Activated CD8-positive, alpha-beta memory T cell treated with anti-CD3 and anti-CD28 coated beads, Interleukin-2, amount 50 U/mL, for 48 hours (primary cell): ENCODE measurements around the gene CLMP.

Source experiments
- DNase-seq: peaks from one replicate; pipeline ENCODE4 v3.0.0-alpha.2; 2020

The CLMP gene

GRCh38 chr11:123052901-123053721, 141.9 kb downstream of the CLMP start:
- peak; percentile 69 for DNase-seq

DNA sequence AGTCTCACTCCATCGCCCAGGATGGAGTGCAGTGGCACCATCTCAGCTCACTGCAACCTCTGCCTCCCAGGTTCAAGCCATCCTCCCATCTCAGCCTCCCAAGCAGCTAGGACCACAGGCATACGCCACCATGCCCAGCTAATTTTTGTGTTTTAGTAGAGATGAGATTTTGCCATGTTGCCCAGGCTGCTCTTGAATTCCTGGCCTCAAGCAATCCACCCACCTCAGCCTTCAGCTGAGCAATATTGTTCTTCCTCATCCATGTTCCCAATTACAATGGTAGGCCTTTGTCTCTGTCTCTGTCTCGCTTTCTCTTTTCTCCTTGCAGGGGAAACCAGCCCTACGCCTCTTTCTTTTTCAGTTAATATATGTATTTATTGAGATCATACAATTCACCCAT, 143.4 kb downstream of the CLMP start:
- no peak for DNase-seq

GRCh38 chr11:123051146-123051545, 143.9 kb downstream of the CLMP start:
- DNase-seq: no peak

DNA sequence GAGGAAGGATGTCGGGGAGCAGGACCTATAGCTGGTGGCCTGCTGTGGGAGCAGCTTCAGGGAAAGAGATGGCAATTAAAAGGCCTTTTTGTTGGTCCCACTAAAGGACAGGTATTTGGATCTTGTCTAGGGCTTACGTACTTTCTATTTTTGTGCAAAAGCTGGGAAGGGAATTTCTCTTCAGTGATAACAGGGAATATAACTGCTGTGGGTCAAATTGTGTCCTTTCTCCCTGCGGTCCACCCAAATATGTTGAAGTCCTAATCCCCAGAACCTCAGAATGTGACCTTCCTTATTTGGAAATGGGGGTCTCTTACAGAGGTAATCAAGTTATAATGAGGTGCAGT, 147.1 kb downstream of the CLMP start:
- no peak for DNase-seq

DNA sequence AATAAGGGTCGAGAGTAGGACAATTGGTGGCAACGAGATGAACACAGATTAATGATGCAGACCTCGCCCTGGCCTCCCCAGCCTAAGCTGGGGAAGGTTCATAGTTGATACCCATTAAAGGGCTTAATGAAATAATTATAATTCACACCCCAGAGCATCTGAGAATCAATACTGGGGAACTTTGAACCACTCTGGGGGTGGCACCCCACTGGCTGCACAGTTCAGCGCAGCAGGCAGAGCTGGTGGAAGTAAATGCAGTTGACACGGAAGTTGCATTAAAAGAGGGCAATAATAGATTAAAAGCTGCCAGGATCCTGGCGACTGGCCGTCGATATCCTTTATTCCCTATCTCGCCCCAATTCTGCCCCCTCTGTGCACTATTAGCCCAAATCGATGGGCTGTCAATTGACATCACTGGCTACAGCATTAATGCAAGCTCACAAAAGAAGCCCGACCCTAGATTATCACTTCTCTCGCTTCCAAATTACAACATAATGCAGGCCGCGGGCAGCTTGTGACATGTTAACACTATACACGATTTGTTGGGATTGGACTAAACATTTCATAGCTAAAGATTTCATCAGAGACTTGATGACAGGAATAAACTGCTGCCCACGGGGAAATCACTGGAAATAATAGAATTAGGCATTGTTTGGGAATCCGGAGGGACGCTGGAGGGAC, 147.6 kb downstream of the CLMP start:
- no peak for DNase-seq

- DNase-seq: no peak
Measured at GRCh38 chr11:123046473-123047259, 148.4 kb downstream of the CLMP start.

- DNase-seq: no peak
Measured at GRCh38 chr11:123045101-123045500, 149.9 kb downstream of the CLMP start.

DNA sequence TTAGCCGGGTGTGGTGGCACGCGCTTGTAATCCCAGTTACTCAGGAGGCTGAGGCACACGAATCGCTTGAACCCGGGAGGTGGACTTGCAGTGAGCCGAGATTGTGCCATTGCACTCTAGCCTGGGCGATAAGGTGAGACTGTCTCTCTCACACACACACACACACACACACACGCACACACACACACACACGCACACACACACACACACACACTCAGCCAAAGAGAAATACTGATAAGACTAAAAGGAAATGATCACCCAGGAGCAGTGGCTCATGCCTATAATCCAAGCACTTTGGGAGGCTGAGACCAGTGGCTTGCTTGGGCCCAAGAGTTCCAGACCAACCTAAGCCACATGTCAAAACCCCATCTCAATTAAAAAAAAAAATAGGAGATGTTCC, 153.9 kb downstream of the CLMP start:
- DNase-seq: no peak

- no peak for DNase-seq
Measured at GRCh38 chr11:123040111-123040432, 155.0 kb downstream of the CLMP start.

GRCh38 chr11:123035831-123036230, 159.2 kb downstream of the CLMP start:
- no peak for DNase-seq

DNA sequence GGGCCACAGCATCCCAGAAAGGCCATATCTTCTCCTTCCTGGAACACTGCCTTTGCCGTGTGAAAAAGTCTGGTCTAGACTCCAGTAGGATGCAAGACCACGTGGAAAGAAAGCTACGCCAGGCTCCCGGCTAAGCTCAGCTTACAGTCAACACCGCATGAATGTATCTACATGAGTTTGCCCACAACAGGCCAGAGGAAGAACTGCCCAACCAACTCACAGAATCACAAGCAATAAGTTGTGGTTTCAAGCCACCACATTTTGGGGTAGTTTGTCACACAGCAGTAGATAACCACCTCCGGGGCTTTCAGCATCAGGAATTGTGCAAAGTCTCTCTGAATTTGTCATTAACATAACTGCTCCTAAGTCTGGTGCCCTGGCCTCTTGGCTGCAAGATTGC, 160.5 kb downstream of the CLMP start:
- DNase-seq: no peak

DNA sequence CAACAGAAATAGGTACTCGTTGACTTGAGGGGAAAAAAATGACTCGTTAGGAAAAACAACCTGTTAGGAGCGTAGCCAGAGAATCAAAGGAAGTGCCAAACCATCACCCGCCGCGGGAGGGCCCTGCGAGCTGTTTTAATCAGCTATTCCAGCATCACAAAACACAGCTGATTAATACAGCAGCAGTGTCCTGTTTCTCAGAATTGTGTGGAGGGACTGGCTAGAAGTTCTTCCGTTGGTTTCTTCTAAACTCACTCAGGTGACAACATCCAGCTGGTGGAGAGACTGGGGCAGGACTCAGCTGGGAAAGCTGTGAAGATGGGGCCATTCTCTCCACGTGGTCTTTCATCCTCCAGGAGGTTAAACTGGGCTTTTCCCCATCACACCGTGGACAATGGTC, 161.2 kb downstream of the CLMP start:
- no peak for DNase-seq

DNA sequence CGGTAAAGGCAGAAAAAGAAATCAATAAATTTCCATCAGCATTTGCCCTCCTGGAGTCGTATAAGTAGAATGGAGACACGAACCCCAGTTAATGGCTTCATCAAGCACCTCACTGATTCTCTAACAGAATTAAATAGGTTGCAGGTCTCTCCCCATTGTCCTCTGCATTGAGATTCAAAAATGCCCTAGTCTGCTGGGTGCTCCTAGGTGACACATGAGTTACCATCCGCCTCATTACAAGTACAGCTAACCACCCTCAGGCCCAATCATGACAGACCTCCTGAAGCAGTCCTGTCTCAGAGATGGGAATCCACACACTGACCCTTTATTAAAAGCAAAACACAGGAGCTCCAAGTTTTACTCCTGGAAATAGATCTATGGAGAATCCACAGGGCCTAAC, 164.5 kb downstream of the CLMP start:
- no peak for DNase-seq

DNA sequence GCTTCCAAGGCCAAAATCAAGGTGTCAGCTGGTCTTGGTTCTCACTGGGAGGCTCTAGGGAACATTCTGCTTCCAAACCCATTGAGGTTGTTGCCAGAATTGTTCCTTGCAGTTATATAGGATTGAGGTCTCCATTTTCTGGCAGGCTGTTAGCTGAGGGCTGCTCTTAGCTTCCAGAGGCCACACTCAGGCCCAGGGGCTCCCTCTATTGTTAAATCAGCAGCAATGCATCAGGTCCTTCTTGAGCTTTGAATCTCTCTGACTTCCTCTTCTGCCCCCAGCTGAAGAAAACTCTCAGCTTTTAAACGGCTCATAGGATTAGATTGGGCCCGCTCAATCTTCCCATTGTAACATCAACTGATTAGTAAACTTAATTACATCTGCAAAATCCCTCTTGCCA, 174.1 kb downstream of the CLMP start:
- DNase-seq: no peak
